ENCODE measurements around the gene GRHPR. TPM values are rescaled to one million over a fixed set of nuclear protein-coding genes. Genes with fewer than 3 reads are reported as not detected.
A peak's percentile ranks its signal among the peaks of the same experiment; 100 is the strongest.

The GRHPR gene
- total and polyA plus RNA-seq, 2 of the 4 experiments (the other 2 are of a cell fraction) = 182 to 191 TPM

- no peak for TF ChIP-seq BHLHE40 (IDR thresholded peaks at IDR 0.05; ENCODE audit: low read depth, low read length)
- TF ChIP-seq POLR2A (IDR thresholded peaks at IDR 0.05; ENCODE audit: low read depth, low read length) = no peak
These were observed 11.3 kb upstream of the GRHPR start (continued) for GRCh38 chr9:37410969-37411785.

GRCh38 chr9:37412431-37413151 is 9.9 kb upstream of the GRHPR start:
- H3K9me3 ChIP-seq (ENCODE audit: control insufficient read depth, insufficient read depth, low read length) = no peaks in the 10 kb centered on the region
- no peak overlapping the region for H3K4me3 ChIP-seq (ENCODE audit: insufficient read depth, low read depth, low read length)
- H2BK5ac ChIP-seq (ENCODE audit: low read depth, low read length, poor library complexity, severe bottlenecking) = no peak overlapping the region
- no peak overlapping the region for H3K56ac ChIP-seq (ENCODE audit: extremely low read depth, insufficient read depth, low read length)
- H2BK15ac ChIP-seq (ENCODE audit: low read depth, low read length) = no peak overlapping the region
- no peak overlapping the region for H3K18ac ChIP-seq (ENCODE audit: low read depth, low read length)
- H3K9me1 ChIP-seq (ENCODE audit: insufficient read depth, low read length) = peaks cover 3% of the 10 kb centered on the region; the same call in 1 of the 2 replicates
- in situ Hi-C loops (cut with MboI; ENCODE audit: low sequenced_read_pairs) = no loop called here
- H3K36me3 ChIP-seq (ENCODE audit: control insufficient read depth, insufficient read depth, low read length) = no peaks in the 10 kb centered on the region
- H2BK20ac ChIP-seq (ENCODE audit: low read depth, low read length) = no peak overlapping the region
- H4K8ac ChIP-seq (ENCODE audit: low read depth in 2 of 2, low read length in 2 of 2) = no peak overlapping the region
- peaks cover 2% of the 10 kb centered on the region; the same call in 1 of the 2 replicates for H3K4me1 ChIP-seq (ENCODE audit: control insufficient read depth, insufficient read depth, low read length)
- H3K27me3 ChIP-seq (ENCODE audit: control insufficient read depth, insufficient read depth, low read length) = no peaks in the 10 kb centered on the region; the same call in 1 of the 2 replicates
- H3K23ac ChIP-seq (ENCODE audit: low read depth, low read length) = no peak overlapping the region
- ChIA-PET POLR2A (ENCODE audit: unreplicated experiment) (no interaction called here), CTCF (no interaction called here)
- peak overlapping the region; percentile 34 for H2AFZ ChIP-seq (replicated peaks; ENCODE audit: low read length, poor library complexity)
- no peak overlapping the region for H2BK120ac ChIP-seq (ENCODE audit: low read depth, low read length)
- ATAC-seq (ENCODE audit: low read depth) (peak; percentile 27), DNase-seq (peak; percentile 29)
- no peak overlapping the region for H2AK5ac ChIP-seq (ENCODE audit: low read depth, low read length)
- H4K5ac ChIP-seq (ENCODE audit: low read depth, low read length) = no peak overlapping the region
- BruUV-seq (replicated peaks) = no TSS peak
- dilution Hi-C loops (cut with HindIII; ENCODE audit: low sequenced_read_pairs, unreplicated experiment) = no loop called here
- WGBS, 2 experiments (ENCODE audit: extremely low coverage in 2 of 2, insufficient read length in 1 of 2) = 82% methylated on average over 8 of the region's 17 CpGs; no CpG with 5 or more reads in 1 of the 2 experiments
- no peak overlapping the region for H3K4me2 ChIP-seq (ENCODE audit: low read depth, low read length)
- H3K79me1 ChIP-seq (ENCODE audit: low read depth in 1 of 2, low read length in 2 of 2) = no peaks in the 10 kb centered on the region
- H3K27ac ChIP-seq (ENCODE audit: insufficient read depth, low read length) = no peak overlapping the region
- H3K9ac ChIP-seq (ENCODE audit: low read depth, low read length) = no peak overlapping the region
- H3K14ac ChIP-seq (replicated peaks; ENCODE audit: low read depth, low read length) = no peak overlapping the region
- H4K20me1 ChIP-seq (ENCODE audit: insufficient read depth, low read length) = no peaks in the 10 kb centered on the region
- H3K4ac ChIP-seq (ENCODE audit: low read depth, low read length) = no peak overlapping the region
- H2AK9ac ChIP-seq (replicated peaks; ENCODE audit: low read depth, low read length, poor library complexity) = no peak overlapping the region
- intact Hi-C loops (cut with micrococcal nuclease) = loop anchor here (5.0 kb wide), 1 partner anchor 540 kb away; no protein-coding TSS in a partner anchor
- no peak overlapping the region for H4K91ac ChIP-seq (ENCODE audit: insufficient read depth, low read depth, low read length)
- TF ChIP-seq POLR2A (IDR thresholded peaks at IDR 0.05; ENCODE audit: low read depth, low read length) = no peak
- no peak for TF ChIP-seq CEBPB (IDR thresholded peaks at IDR 0.05; ENCODE audit: low read depth, low read length)
- no peak for TF ChIP-seq FOS (IDR thresholded peaks at IDR 0.05; ENCODE audit: low read depth, low read length)
- TF ChIP-seq, protein P1, sequence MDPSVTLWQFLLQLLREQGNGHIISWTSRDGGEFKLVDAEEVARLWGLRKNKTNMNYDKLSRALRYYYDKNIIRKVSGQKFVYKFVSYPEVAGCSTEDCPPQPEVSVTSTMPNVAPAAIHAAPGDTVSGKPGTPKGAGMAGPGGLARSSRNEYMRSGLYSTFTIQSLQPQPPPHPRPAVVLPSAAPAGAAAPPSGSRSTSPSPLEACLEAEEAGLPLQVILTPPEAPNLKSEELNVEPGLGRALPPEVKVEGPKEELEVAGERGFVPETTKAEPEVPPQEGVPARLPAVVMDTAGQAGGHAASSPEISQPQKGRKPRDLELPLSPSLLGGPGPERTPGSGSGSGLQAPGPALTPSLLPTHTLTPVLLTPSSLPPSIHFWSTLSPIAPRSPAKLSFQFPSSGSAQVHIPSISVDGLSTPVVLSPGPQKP (IDR thresholded peaks at IDR 0.05; ENCODE audit: borderline replicate concordance, low read depth, low read length) = no peak
- TF ChIP-seq RFX5 (IDR thresholded peaks at IDR 0.05; ENCODE audit: low read depth, low read length) = no peak
- no peak for TF ChIP-seq CTCF (conservative IDR thresholded peaks at IDR 0.05; ENCODE audit: low read depth, low read length)
- no peak for TF ChIP-seq MAFK (IDR thresholded peaks at IDR 0.05; ENCODE audit: low read depth, low read length)
- TF ChIP-seq RCOR1 (IDR thresholded peaks at IDR 0.05; ENCODE audit: insufficient replicate concordance, low read length) = no peak
- TF ChIP-seq MAZ (IDR thresholded peaks at IDR 0.05; ENCODE audit: borderline replicate concordance, low read depth, low read length) = no peak
- TF ChIP-seq NFE2L2 (IDR thresholded peaks at IDR 0.05; ENCODE audit: low read depth, low read length) = no peak
